AG04449 (cell line): ENCODE measurements around the gene KIF26B.

Experiments
- CTCF ChIA-PET: fragments of 350-600 bp; formaldehyde crosslinking; extraction: SDS; loops from one replicate; lab custom pipeline; 2021; ENCODE audit warnings: antibody characterized with exemption; lab: Yijun Ruan, JAX
- POLR2A ChIA-PET: fragments of 400-600, 350-600 bp; formaldehyde crosslinking; extraction: SDS; loops from one replicate; lab custom pipeline; 2020; ENCODE audit warnings: antibody characterized with exemption, inconsistent platforms; lab: Yijun Ruan, JAX
- DNase-seq: peaks from one replicate; pipeline ENCODE4 v3.0.0-alpha.2; 2010; ENCODE audit warnings: low read depth, low spot score
- H3K4me3 ChIP-seq: 2 replicates; pipeline ENCODE4 v1.5.1; 2011; ENCODE audit warnings: low read depth, mild to moderate bottlenecking, control low read depth, low read length
- CTCF ChIP-seq: IDR thresholded peaks from one replicate; pipeline ENCODE4 v1.5.1; 2011; ENCODE audit warnings: mild to moderate bottlenecking, moderate library complexity, low read length, control low read depth, inconsistent platforms; ENCODE audit not compliant: insufficient read depth; ENCODE audit errors: missing control alignments

The KIF26B gene

DNA sequence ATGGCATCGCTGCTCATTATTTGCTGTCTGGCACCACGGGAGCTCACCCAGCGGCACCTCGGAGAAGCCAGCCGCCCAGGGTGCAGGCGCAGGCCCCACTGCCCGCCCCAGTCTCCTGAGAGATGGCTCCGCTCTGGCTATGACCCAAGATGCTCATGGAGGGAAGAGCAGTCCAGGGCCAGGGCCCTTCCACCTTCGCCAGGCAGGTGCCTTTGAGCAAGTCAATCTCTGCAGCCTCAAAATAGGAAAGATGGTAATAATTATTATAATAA, 437.3 kb downstream of the KIF26B start:
- ChIA-PET CTCF (no interaction called here), POLR2A (no interaction called here)
- H3K4me3 ChIP-seq: no peak overlapping the region
- no peak for DNase-seq
- TF ChIP-seq CTCF: no peak

DNA sequence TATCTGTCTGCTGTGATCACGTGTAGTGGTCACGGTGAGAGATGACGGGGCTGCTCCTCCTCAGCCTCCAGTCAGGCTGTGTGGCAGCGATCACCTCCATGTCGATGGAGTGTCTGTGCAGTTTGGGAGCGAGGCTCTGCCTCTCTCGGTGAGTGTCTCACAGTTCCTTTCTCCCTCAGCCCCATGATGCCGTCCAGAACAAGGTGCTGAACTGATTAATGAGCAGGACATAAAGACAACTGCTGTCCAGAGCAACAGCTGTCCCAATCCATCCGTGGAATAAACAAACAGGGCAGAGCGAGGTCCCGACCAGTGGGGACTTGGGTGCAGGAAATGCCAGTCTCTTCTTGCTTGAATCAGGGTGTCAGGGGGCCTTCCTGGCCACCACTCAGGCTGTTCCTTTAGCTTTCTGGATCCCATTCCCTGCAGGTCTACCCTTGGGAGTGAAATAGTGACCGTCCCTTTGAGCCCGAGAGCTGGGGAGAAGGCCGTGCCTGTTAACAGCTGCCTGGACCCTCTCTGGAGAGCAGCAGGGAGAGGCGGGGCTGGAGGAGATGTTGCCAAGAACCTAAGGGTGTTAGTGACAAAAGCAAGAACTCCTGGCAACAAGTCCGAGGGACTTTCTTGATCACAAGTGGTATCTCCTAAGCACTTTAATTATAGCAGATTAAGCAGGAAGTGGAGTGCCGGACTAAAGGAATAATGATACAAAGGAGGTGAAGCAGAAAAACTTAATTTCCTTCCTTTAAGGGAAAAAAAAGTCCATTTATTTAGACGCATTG, 443.9 kb downstream of the KIF26B start:
- DNase-seq: no peak
- POLR2A ChIA-PET: no interaction called here
- CTCF ChIA-PET: no interaction called here
- H3K4me3 ChIP-seq: no peak overlapping the region
- no peak for TF ChIP-seq CTCF

GRCh38 chr1:245599371-245600174, 444.8 kb downstream of the KIF26B start:
- ChIA-PET POLR2A (no interaction called here), CTCF (no interaction called here)
- TF ChIP-seq CTCF: no peak
- H3K4me3 ChIP-seq: no peak overlapping the region
- peak; percentile 33 for DNase-seq

- no peak for TF ChIP-seq CTCF
- no peak for DNase-seq
- POLR2A ChIA-PET: no interaction called here
- CTCF ChIA-PET: no interaction called here
- H3K4me3 ChIP-seq: no peak overlapping the region
These were observed 445.9 kb downstream of the KIF26B start for GRCh38 chr1:245600658-245601057.

DNA sequence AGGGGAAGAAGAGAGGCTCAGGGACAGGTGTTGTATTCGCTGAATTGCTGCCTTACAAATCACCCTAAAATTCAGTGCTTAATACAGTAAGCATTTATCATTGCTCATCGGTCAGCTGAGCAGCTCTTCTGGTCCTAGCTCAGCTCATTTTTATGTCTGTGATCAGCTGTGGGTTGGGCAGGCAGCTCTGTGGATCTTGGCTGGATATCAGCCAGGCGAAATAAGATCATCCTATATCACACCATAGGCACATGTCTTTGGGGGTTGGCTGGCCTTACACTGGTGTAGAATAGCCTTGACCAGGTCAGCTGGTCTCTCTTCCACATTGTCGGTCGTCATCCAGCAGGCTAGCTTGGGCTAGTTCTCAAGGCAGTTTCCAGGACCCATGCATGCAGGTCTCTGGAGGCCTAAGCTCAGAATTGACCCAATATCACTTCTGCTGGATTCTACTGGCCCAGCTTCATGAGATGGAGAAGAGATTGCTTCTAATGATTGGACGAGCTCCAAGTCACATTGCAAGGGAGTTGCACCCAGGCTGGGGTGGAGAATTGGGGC, 448.6 kb downstream of the KIF26B start:
- H3K4me3 ChIP-seq: no peak overlapping the region
- DNase-seq: no peak
- CTCF ChIA-PET: interaction anchor here (0.8 to 1.4 kb wide), 2 partner anchors 16 to 450 kb away, joined by 3 to 4 read pairs; no protein-coding TSS in a partner anchor
- no peak for TF ChIP-seq CTCF
- POLR2A ChIA-PET: no interaction called here

- no peak for TF ChIP-seq CTCF
- ChIA-PET POLR2A (no interaction called here), CTCF (no interaction called here)
- DNase-seq: no peak
- H3K4me3 ChIP-seq: no peak overlapping the region
These were observed 450.2 kb downstream of the KIF26B start for GRCh38 chr1:245604979-245605378.
